Activated CD8-positive, alpha-beta T cell treated with anti-CD3 and anti-CD28 coated beads for 36 hours (primary cell): Measurements from ENCODE around the gene TBC1D4. TPM values are rescaled to one million over a fixed set of nuclear protein-coding genes. Genes with fewer than 3 reads are reported as not detected.
A peak's percentile ranks its signal among the peaks of the same experiment; 100 is the strongest.

ENCODE experiments used
- ATAC-seq: fragments of 200-7000 bp; cut with Tn5 transposase; one replicate; pipeline ENCODE4 v1.10.0; 2021; ENCODE audit warnings: mild to moderate bottlenecking, moderate library complexity
- CTCF ChIA-PET: fragments of 350-600 bp; sonication (Branson Sonifier 250); formaldehyde crosslinking; loops from one replicate; lab custom pipeline; 2021; ENCODE audit warnings: antibody characterized with exemption; lab: Charles Lee
- POLR2A ChIA-PET: fragments of 350-600 bp; sonication (Branson Sonifier 250); formaldehyde crosslinking; loops from one replicate; lab custom pipeline; 2021; ENCODE audit warnings: antibody characterized with exemption; lab: Charles Lee
- DNase-seq: peaks from one replicate; pipeline ENCODE4 v3.0.0-alpha.2; 2020
- H3K27ac Mint-ChIP-seq: one replicate; pipeline ENCODE4 v1.8.0; 2021; ENCODE audit warnings: mild to moderate bottlenecking, mixed read lengths
- H3K27me3 Mint-ChIP-seq: one replicate; pipeline ENCODE4 v1.8.0; 2021; ENCODE audit warnings: mixed read lengths
- H3K36me3 Mint-ChIP-seq: one replicate; pipeline ENCODE4 v1.8.0; 2021; ENCODE audit warnings: low read depth, mixed read lengths
- H3K4me1 Mint-ChIP-seq: one replicate; pipeline ENCODE4 v1.8.0; 2021; ENCODE audit warnings: low read depth, mixed read lengths
- H3K4me3 Mint-ChIP-seq: one replicate; pipeline ENCODE4 v1.8.0; 2021; ENCODE audit warnings: mild to moderate bottlenecking, moderate library complexity, mixed read lengths
- H3K9me3 Mint-ChIP-seq: one replicate; pipeline ENCODE4 v1.8.0; 2021; ENCODE audit warnings: mixed read lengths
- CTCF ChIP-seq: fragments of 200-600 bp; IDR thresholded peaks from one replicate; pipeline ENCODE4 v1.8.0; 2022; ENCODE audit warnings: antibody characterized with exemption, mild to moderate bottlenecking
- intact Hi-C: fragments of 100-400 bp; cut with micrococcal nuclease; formaldehyde crosslinking; loops from one replicate; pipeline ENCODE4 v1.10.0; 2022
- total RNA-seq, 2 experiments: library from RNA; stranded (reverse); gene quantifications; one replicate each; pipeline ENCODE4 v1.2.3, GENCODE V29; 2021

Gene TBC1D4
- total RNA-seq, 2 experiments from 2014 or later = 50.4 to 53.3 TPM

GRCh38 chr13:75319254-75319653 lies 162.7 kb downstream of the TBC1D4 start:
- Mint-ChIP-seq H3K4me3 (peak overlapping the region; percentile 36), H3K36me3 (peaks cover 27% of the 10 kb centered on the region), H3K4me1 (peaks cover 56% of the 10 kb centered on the region), H3K27ac (peak overlapping the region; percentile 93), H3K9me3 (no peaks in the 10 kb centered on the region), H3K27me3 (no peaks in the 10 kb centered on the region)
- no peak for DNase-seq
- intact Hi-C loops = loop anchor here (5.0 to 10.0 kb wide), 2 partner anchors 168 to 446 kb away; no protein-coding TSS in a partner anchor
- CTCF ChIA-PET = interaction anchor here (1.0 kb wide), 1 partner anchor 53 kb away, joined by 3 read pairs; no protein-coding TSS in a partner anchor
- ATAC-seq = no peak
- POLR2A ChIA-PET = no interaction called here
- TF ChIP-seq CTCF = no peak

- intact Hi-C loops = loop anchor here (5.0 to 10.0 kb wide), 2 partner anchors 169 to 447 kb away; no protein-coding TSS in a partner anchor
- peak; percentile 81 for ATAC-seq
- peaks cover 29% of the 10 kb centered on the region for H3K36me3 Mint-ChIP-seq
- H3K4me3 Mint-ChIP-seq = peak overlapping the region; percentile 62
- ChIA-PET POLR2A (interaction anchor here (1.5 kb wide), 1 partner anchor 9 kb away, joined by 11 read pairs; no protein-coding TSS in a partner anchor), CTCF (interaction anchor here (1.0 kb wide), 1 partner anchor 54 kb away, joined by 3 read pairs; no protein-coding TSS in a partner anchor)
- TF ChIP-seq CTCF = no peak
- no peaks in the 10 kb centered on the region for H3K27me3 Mint-ChIP-seq
- H3K27ac Mint-ChIP-seq = peak overlapping the region; percentile 93
- DNase-seq = peak; percentile 53
- no peaks in the 10 kb centered on the region for H3K9me3 Mint-ChIP-seq
- peaks cover 58% of the 10 kb centered on the region for H3K4me1 Mint-ChIP-seq
Measured at GRCh38 chr13:75318138-75318833, 163.7 kb downstream of the TBC1D4 start.

GRCh38 chr13:75316427-75316826 lies 165.5 kb downstream of the TBC1D4 start:
- ATAC-seq = no peak
- intact Hi-C loops = loop anchor here (5.0 to 10.0 kb wide), 2 partner anchors 171 to 448 kb away; no protein-coding TSS in a partner anchor
- Mint-ChIP-seq H3K4me3 (peak overlapping the region; percentile 43), H3K36me3 (peaks cover 40% of the 10 kb centered on the region), H3K27me3 (no peaks in the 10 kb centered on the region), H3K27ac (peak overlapping the region; percentile 93), H3K9me3 (no peaks in the 10 kb centered on the region), H3K4me1 (peaks cover 60% of the 10 kb centered on the region)
- CTCF ChIA-PET = no interaction called here
- TF ChIP-seq CTCF = no peak
- DNase-seq = no peak
- POLR2A ChIA-PET = interaction anchor here (2.3 kb wide), 1 partner anchor 10 kb away, joined by 14 read pairs; no protein-coding TSS in a partner anchor

GRCh38 chr13:75312884-75313520 lies 169.0 kb downstream of the TBC1D4 start:
- H3K27ac Mint-ChIP-seq = peak overlapping the region; percentile 85
- H3K4me1 Mint-ChIP-seq = peaks cover 63% of the 10 kb centered on the region
- ATAC-seq (peak; percentile 83), DNase-seq (peak; percentile 86)
- no peak for TF ChIP-seq CTCF
- H3K9me3 Mint-ChIP-seq = no peaks in the 10 kb centered on the region
- H3K36me3 Mint-ChIP-seq = peaks cover 49% of the 10 kb centered on the region
- ChIA-PET POLR2A (interaction anchor here (0.8 to 2.8 kb wide), 3 partner anchors 14 to 17 kb away, joined by 3 to 11 read pairs (median 4); no protein-coding TSS in a partner anchor), CTCF (interaction anchor here (1.0 to 1.7 kb wide), 4 partner anchors 9 to 14 kb away, joined by 3 to 5 read pairs (median 4); no protein-coding TSS in a partner anchor)
- intact Hi-C loops = loop anchor here (10.0 kb wide), 1 partner anchor 452 kb away; no protein-coding TSS in a partner anchor
- no peaks in the 10 kb centered on the region for H3K27me3 Mint-ChIP-seq
- no peak overlapping the region for H3K4me3 Mint-ChIP-seq
